Stimulated activated naive CD8-positive, alpha-beta T cell treated with anti-CD3 and anti-CD28 coated beads, Interleukin-15, Interleukin-2, amounts not matched to agents 100 ng/mL and 50 ng/mL, for 24 hours (primary cell): ENCODE results near the gene SPAG5.
A peak's percentile ranks its signal among the peaks of the same experiment; 100 is the strongest.

Experiments used
- H3K27ac Mint-ChIP-seq: one replicate; pipeline ENCODE4 v1.8.0; 2021; ENCODE audit warnings: mild to moderate bottlenecking, mixed read lengths
- H3K27me3 Mint-ChIP-seq: one replicate; pipeline ENCODE4 v1.8.0; 2021; ENCODE audit warnings: mixed read lengths
- H3K36me3 Mint-ChIP-seq: one replicate; pipeline ENCODE4 v1.8.0; 2021; ENCODE audit warnings: low read depth, mixed read lengths
- H3K4me1 Mint-ChIP-seq: one replicate; pipeline ENCODE4 v1.8.0; 2021; ENCODE audit warnings: low read depth, mixed read lengths
- H3K4me3 Mint-ChIP-seq: one replicate; pipeline ENCODE4 v1.8.0; 2021; ENCODE audit warnings: mild to moderate bottlenecking, mixed read lengths
- H3K9me3 Mint-ChIP-seq: one replicate; pipeline ENCODE4 v1.8.0; 2021; ENCODE audit warnings: mixed read lengths

Gene SPAG5

DNA sequence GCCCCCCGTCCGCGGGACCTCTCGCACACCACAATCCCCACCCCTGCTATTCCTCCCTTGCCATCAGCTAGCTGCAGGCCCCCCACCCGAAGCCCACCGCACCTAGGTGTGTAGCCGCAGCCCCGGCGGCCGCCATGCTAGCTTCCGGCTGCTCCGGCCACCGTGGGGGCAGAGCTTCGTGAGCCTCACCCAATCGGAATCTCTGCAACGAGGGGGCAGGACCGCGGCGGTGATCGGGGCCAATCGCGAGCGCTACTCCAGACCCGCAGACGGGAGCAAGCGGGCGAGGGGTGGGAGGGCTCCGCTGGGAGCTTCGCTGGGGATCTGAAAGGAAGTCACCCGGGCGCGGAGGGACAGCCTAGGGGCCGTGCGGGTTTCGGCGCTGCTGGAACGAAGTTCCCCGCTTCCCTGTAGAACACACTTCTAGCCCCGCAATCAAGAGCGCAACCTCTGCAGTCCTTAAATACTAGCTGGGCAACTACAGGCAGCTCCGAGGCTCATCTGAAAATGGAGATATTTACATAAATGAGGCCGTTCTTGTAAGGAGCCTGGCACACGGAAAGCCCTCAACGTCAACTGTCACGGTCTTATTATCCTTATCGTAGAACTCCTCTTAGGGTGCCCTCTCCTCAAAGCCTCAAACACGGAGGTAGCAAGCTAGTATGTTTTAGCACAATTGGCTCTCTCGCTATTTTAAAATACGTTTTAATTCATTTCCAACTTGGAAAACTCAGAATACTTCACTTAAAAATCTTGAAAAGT, 27.3 kb downstream of the SPAG5 start, which contains the start of gene PIGS:
TSS of gene PIGS (minus strand) at position 164 of the 762 bp plus-strand sequence. CDS start at position 136, 28 bp downstream.
- no peaks in the 10 kb centered on the region for H3K27me3 Mint-ChIP-seq
- H3K36me3 Mint-ChIP-seq, result peaks cover 47% of the 10 kb centered on the region
- peaks cover 64% of the 10 kb centered on the region for H3K4me1 Mint-ChIP-seq
- peak within 1 kb of the TSS; percentile 95 for H3K4me3 Mint-ChIP-seq
- H3K9me3 Mint-ChIP-seq, result no peaks in the 10 kb centered on the region
- peak within 1 kb of the TSS; percentile 91 for H3K27ac Mint-ChIP-seq

DNA sequence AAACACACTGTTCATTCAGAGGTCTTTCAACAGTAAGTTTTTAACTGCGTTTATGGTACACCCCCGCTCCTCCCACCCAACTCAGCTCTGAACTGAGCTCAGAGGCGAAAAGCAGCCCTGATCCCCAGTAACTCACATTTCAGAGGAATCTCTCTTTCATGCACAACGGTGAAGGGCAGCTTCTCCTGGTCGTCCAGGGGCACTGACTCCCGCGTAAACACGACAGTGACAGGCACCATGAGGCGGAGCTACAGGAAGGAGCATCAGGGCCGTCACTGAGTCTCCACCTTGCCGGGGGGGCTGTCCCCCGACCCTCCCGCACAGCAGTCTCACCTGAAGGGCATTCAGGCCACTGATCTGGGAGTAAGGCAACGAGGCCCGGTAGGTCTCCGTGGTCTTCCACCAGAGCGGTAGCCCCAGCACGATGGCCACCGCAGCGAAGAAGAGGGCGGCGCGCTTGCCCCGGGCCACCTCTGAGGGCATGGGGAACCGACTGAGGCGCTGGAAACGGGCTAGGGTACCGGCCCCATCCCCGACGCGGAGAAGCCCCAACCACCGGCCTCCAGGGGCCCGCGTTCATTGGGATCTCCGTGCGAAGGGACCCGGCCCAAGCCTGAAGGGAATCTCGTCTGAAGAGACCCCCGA, 28.0 kb downstream of the SPAG5 start:
- peaks cover 47% of the 10 kb centered on the region for H3K36me3 Mint-ChIP-seq
- peak overlapping the region; percentile 95 for H3K4me3 Mint-ChIP-seq
- no peaks in the 10 kb centered on the region for H3K27me3 Mint-ChIP-seq
- H3K4me1 Mint-ChIP-seq, result peaks cover 57% of the 10 kb centered on the region
- H3K27ac Mint-ChIP-seq, result peak overlapping the region; percentile 91
- H3K9me3 Mint-ChIP-seq, result no peaks in the 10 kb centered on the region

DNA sequence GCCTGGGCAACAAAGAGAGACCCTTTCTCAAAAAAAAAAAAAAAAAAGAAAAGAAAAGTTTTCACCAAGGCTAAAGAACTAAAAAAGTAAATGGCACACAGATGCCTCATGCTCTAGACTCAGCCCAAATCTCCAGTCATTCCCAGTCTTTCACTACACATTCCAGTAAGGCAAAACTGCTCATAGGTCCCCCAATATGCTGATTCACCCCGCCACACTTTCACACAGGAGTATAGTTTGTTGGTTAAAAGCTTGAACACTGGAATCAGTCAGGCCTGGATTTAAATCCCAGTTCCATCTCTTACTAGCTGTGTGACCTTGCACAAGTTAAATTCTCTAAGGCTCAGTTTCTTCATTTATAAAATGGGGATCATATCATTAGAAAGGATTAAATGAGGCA, 29.4 kb downstream of the SPAG5 start:
- Mint-ChIP-seq H3K9me3 (no peaks in the 10 kb centered on the region), H3K27ac (no peak overlapping the region), H3K4me1 (peaks cover 60% of the 10 kb centered on the region), H3K27me3 (no peaks in the 10 kb centered on the region), H3K36me3 (peaks cover 46% of the 10 kb centered on the region), H3K4me3 (peak overlapping the region; percentile 95)

DNA sequence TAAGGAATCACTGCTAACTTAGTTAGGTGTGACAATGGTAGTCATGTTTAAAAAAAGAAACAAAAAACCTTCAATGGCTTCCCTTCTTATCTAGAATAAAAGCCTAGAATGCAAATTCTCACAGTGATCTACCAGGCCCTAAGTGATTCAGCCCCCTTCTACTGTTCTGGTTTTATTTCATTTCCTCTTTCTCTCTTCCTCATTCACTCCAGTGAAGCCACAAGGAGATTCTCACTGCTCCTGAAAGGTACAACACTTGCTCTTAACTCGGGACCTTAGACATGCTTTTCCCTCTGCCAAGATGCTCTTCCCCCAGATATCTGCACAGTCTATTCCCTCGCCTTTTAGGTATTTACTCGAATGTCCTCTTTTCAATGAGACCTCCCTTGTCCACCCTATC, 31.2 kb downstream of the SPAG5 start:
- H3K27ac Mint-ChIP-seq, result peak overlapping the region; percentile 83

DNA sequence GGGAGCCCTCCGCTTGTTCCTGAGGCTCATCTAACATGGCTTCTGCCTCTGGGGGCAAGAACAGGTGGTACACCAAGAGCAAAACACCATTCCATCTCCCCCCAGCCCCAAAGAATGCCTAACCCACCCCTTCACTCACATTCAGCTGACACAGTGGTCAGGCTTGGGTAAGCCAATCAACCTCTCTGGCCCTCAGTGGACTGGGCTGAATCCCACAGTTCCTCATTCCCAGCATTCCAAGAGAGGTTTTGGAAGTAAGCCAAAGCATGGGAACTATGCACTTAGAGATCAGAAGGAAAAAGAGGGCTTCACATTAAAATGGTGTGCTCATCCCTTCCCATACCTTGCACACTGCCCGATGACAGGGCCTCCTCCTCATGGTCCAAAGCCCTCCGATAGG, 35.4 kb downstream of the SPAG5 start:
- H3K9me3 Mint-ChIP-seq, result no peaks in the 10 kb centered on the region
- peaks cover 24% of the 10 kb centered on the region for H3K4me1 Mint-ChIP-seq
- no peaks in the 10 kb centered on the region for H3K27me3 Mint-ChIP-seq
- no peak overlapping the region for H3K4me3 Mint-ChIP-seq
- no peak overlapping the region for H3K27ac Mint-ChIP-seq
- peaks cover 45% of the 10 kb centered on the region for H3K36me3 Mint-ChIP-seq

More for the DNA sequence above, 31.2 kb downstream of the SPAG5 start:
- Mint-ChIP-seq H3K9me3 (no peaks in the 10 kb centered on the region), H3K27me3 (no peaks in the 10 kb centered on the region), H3K4me3 (peak overlapping the region; percentile 11), H3K36me3 (peaks cover 32% of the 10 kb centered on the region), H3K4me1 (peaks cover 56% of the 10 kb centered on the region)

DNA sequence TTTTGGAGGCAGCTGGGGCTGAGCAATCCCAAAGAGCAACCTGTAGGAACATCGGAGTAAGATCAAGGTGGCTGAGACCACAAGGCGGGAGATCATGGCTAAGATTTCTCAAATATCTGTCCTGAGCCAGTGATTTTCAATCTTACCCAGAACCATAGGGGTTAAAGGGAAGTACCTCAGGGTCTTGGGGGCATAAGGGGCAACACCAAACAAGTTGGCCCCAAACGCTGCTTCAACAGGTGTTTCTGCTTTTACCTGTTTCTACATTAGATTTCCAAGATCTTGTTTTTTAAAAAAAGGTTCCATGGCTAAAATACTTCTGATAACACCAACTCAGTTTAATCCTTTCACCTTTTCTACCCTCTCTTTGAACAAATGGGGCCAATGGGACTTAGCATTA, 43.8 kb downstream of the SPAG5 start:
- Mint-ChIP-seq H3K27me3 (no peaks in the 10 kb centered on the region), H3K4me1 (peaks cover 25% of the 10 kb centered on the region), H3K9me3 (no peaks in the 10 kb centered on the region), H3K4me3 (no peak overlapping the region), H3K36me3 (peaks cover 50% of the 10 kb centered on the region), H3K27ac (no peak overlapping the region)

DNA sequence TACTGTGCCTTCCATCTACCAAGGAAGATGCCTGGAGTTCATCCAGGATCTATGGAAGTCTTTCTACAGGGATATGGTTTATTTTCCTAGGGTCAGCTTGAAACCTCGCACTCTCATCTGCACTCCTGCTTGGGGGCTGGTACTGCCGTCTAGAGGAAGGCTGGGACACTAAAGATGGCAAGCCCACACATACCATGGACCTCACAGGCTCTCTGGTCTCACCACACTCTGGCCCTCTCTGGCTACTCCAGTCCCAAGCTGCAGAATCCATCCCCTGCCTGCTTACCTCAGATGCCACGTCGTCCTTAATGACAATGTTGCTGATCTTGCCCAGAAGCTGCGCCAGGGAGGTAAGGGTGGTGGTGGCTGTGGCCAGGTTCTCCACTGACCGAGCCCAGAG, 44.3 kb downstream of the SPAG5 start:
- H3K4me1 Mint-ChIP-seq, result peaks cover 29% of the 10 kb centered on the region
- H3K4me3 Mint-ChIP-seq, result no peak overlapping the region
- no peaks in the 10 kb centered on the region for H3K9me3 Mint-ChIP-seq
- H3K27me3 Mint-ChIP-seq, result no peaks in the 10 kb centered on the region
- H3K36me3 Mint-ChIP-seq, result peaks cover 45% of the 10 kb centered on the region
- H3K27ac Mint-ChIP-seq, result no peak overlapping the region

DNA sequence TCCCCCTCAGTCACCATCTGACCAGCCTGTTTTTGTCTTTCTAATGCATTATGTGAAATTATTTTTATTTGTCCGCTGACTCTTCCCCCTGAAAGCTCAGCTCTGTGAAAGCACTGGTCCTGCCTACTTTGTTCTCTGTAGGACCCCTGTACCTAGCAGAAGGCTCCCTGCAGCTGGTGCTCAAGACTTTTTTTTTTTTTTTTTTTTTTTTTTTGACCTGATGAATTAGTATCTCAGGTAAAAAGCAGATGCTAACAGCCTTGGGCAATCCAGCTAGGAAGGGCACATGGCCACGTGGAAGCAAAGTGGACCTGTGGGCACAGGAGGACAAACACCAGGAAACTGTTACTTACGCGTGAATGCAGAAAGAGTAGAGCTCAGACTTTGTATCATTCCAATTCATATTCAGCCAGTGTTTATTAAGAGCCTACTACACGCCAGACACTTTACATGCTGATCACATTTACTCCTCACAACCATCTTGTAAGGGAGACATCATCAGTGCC, 45.8 kb downstream of the SPAG5 start:
- Mint-ChIP-seq H3K36me3 (peaks cover 32% of the 10 kb centered on the region), H3K27ac (peak overlapping the region; percentile 7), H3K4me3 (peak overlapping the region; percentile 87), H3K27me3 (no peaks in the 10 kb centered on the region), H3K9me3 (no peaks in the 10 kb centered on the region), H3K4me1 (peaks cover 45% of the 10 kb centered on the region)

DNA sequence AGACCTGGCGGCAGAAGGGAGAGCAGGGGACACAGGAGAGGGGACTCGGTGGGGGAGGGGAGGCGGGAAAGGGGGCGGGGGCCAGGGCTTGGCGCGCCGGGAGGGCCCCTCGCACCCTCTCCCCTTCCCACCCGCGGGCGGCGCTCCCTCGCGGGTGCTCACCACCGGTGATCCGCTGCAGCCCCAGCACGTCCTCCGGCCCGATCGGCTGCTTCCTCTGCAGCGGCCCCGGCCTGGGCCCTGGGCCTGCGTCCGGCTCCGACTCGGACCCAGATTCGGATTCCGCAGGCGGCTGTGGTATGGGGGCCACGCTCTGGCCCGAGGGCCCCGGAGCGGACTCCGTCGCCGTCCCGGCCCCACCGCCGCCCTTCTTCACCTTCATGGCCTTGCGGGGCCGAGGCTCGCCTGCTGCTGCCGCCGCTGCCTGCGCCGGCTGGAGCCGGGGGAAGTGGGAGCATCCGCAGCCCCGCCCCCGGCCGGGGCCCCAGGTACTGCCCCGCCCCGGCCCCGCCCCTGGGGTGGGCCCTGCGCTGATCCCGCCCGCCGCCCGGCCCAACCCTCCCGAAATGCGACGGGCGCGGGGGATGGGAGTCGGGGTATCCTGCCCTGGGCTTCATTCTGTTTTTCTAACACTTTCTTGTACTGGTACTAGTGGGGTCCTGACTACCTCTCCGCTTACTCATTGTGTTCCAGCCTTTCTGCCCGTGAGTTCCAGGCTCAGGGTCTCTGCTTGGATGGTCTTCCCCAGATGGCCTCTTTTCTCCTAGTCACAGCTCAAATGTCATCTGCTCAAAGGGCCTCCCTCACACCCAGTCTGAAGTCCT, 46.4 kb downstream of the SPAG5 start, which contains the start of gene UNC119:
TSS of gene UNC119 (minus strand) at position 449 of the 824 bp plus-strand sequence. CDS start at position 382, 67 bp downstream.
- Mint-ChIP-seq H3K9me3 (no peaks in the 10 kb centered on the region), H3K4me3 (peak within 1 kb of the TSS; percentile 87)

DNA sequence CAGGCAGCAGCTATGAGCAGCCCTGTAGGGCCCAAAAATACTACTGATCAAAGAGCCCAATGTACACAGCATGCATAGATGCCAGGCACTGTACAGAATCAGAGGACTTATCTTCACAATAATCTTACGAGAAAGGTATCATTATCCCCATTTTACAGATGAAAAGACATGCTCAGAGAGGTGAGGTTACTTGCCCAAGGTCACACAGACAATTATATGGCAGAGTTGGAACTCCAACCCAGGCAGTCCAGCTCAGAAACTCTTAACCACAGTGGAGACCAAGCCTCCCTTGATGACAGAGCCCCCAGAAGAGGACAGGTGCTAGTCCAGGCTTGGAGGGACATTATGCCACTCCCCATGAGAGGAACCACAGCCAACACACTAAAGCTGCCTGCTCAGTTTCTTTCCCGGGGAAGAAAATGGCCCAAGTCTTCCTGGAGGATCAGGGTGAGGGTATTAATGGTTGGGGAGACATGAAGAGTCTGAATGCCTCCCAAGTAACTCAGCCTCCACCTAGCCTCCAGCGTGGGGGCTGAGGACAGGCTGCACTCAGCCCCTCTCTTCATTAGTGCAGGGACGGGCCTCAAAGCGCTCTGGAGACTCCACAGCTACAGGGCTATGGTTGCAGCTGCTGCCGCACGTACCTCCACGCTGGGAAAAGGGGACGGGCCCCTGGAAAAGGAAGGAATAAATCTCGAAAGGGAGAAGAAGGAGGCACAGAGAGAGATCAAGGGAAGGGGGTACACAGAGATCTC, 47.2 kb downstream of the SPAG5 start:
- H3K36me3 Mint-ChIP-seq, result peaks cover 20% of the 10 kb centered on the region
- no peaks in the 10 kb centered on the region for H3K27me3 Mint-ChIP-seq
- peaks cover 52% of the 10 kb centered on the region for H3K4me1 Mint-ChIP-seq
- H3K27ac Mint-ChIP-seq, result peak overlapping the region; percentile 76
- peak overlapping the region; percentile 87 for H3K4me3 Mint-ChIP-seq
- no peaks in the 10 kb centered on the region for H3K9me3 Mint-ChIP-seq

More for the DNA sequence above, 46.4 kb downstream of the SPAG5 start, which contains the start of gene UNC119:
- Mint-ChIP-seq H3K36me3 (peaks cover 26% of the 10 kb centered on the region), H3K4me1 (peaks cover 51% of the 10 kb centered on the region), H3K27ac (peak within 1 kb of the TSS; percentile 76), H3K27me3 (no peaks in the 10 kb centered on the region)

DNA sequence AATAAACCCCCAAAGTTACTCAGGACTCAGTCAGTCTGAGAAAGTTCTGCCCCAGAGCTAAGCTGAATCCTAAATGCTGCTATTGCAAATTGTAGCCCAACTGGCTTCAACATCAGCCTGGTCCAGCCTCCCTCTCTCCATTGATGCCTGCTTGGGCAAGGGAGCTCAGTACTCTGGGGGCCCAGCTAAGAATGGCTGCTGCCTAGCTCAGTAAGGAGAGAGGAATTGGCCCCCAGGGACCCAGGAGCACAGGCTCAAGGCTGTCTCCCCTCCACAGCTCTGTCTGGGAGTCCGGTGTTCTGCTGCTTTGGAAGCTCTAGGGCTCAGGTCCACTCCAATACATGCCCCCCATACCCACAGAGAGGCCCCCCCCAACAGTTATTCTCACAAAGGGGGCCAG, 48.0 kb downstream of the SPAG5 start:
- H3K4me3 Mint-ChIP-seq, result peak overlapping the region; percentile 87
- H3K27ac Mint-ChIP-seq, result no peak overlapping the region
- no peaks in the 10 kb centered on the region for H3K9me3 Mint-ChIP-seq
- H3K4me1 Mint-ChIP-seq, result peaks cover 52% of the 10 kb centered on the region
- no peaks in the 10 kb centered on the region for H3K27me3 Mint-ChIP-seq
- H3K36me3 Mint-ChIP-seq, result peaks cover 12% of the 10 kb centered on the region

DNA sequence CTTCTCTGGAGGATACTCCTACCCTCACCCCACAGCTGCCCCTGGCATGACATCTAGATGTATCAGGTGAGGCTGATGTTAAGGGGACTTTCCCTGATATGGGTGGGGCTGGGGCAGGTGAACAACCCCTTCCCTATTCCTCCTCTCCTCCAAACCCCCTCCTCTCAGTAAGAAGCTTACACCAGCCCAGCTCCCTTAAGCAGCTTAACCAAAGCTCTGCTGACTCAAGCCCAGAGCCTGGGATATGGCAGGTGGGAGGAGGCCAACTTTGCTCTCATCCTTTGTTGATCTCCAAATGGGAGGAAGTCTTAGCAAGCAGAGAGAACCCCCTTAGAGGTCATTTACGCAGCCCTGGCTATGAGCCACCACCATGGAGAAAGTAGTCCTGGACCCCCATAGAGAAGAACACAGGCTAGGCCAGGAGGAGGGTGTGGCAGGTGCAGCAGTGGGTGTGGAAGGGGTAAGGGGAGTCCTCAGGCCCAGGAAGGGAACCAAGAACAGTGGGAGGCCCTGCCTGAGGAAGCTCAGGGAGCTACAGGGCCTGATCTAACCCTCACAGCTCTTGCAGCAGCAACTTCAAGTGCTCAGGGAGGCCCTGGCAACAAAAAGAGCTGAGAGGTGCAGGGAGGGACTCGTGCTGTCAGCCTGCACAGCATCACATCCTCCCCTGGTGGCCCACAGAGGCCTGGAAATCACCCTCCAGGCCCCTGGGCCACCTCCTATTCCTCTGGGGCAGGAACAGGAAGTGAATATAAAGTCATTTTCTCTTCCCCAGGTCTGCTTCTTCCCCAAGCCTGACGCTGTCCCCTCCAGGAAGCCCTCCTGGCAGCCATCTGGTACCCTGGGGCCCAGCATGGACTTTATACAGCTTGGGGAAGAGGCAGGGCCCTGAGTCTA, 49.3 kb downstream of the SPAG5 start:
- peak overlapping the region; percentile 72 for H3K27ac Mint-ChIP-seq
- peaks cover 9% of the 10 kb centered on the region for H3K36me3 Mint-ChIP-seq
- H3K4me3 Mint-ChIP-seq, result peak overlapping the region; percentile 47
- peaks cover 52% of the 10 kb centered on the region for H3K4me1 Mint-ChIP-seq
- no peaks in the 10 kb centered on the region for H3K9me3 Mint-ChIP-seq
- no peaks in the 10 kb centered on the region for H3K27me3 Mint-ChIP-seq

DNA sequence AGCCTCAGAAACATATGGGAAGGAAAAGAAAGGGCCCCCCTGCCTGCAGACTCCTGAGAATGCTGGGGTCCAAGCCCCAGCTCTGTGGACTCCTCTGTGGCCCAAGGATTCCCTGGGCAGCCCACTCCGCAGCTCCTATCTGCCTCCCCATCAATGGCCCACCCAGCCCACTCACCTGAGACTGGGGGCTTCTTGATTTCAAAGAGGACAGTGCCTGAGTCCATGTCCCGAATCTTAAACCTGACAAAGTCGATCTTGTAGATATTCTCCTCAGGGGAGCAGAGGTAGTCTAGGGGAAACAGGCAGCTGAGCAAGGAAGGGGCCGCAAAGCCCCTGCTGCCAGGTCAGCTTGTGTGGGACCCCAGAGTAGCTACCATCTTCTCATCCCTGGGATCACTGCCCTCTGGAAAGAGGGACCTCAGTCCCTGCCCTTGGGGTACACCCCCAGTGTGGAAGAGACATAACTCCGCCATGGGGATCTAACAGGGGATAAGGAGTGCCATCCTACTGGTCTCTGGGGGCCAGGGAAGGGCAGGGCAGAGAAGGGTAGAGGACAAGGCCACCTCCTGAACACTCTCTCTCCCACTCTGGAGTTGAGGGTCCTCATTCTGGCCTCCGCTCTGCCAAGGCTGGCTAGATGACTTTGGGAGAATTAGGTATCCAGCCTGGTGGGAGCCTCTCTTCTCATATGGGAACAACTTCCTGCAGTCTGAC, 50.3 kb downstream of the SPAG5 start:
- Mint-ChIP-seq H3K9me3 (no peaks in the 10 kb centered on the region), H3K4me1 (peaks cover 52% of the 10 kb centered on the region), H3K4me3 (no peak overlapping the region), H3K27me3 (no peaks in the 10 kb centered on the region), H3K27ac (peak overlapping the region; percentile 36), H3K36me3 (peaks cover 2% of the 10 kb centered on the region)
